A549 (cell line): ENCODE data around the gene IFI30.

Experiments used
- CHD2 ChIP-seq: fragments of 150-350 bp; IDR thresholded peaks from 2 replicates; pipeline ENCODE4 v1.6.1; 2014; ENCODE audit warnings: low read length; ENCODE audit not compliant: partially characterized antibody
- CTCF ChIP-seq: fragments of >200 bp; sonication (Bioruptor Twin); formaldehyde crosslinking; IDR thresholded peaks from 3 replicates; pipeline ENCODE4 v1.5.1; 2016
- ELK1 ChIP-seq: fragments of 150-350 bp; IDR thresholded peaks from 2 replicates; pipeline ENCODE4 v1.6.1; 2014; ENCODE audit warnings: low read depth, mild to moderate bottlenecking, low read length
- EP300 ChIP-seq, 2 experiments: fragments of >200 bp; sonication (Bioruptor Twin); formaldehyde crosslinking; IDR thresholded peaks; 2 replicates in 1 of 2; 3 replicates in 1 of 2; pipeline ENCODE4 v1.6.1; 2016 to 2017

GRCh38 chr19:18171605-18172327 is 1.8 kb upstream of the IFI30 start:
- TF ChIP-seq CTCF = no peak
- TF ChIP-seq ELK1 = no peak
- no peak for TF ChIP-seq CHD2
- no peak for TF ChIP-seq EP300 (IDR thresholded peaks at IDR 0.05)
